HTERT RPE-1 (cell line): Measurements from ENCODE around the gene C16orf96.
"Not testable (repeated sequence)": the region's sequence is repeated elsewhere in the genome, so short reads cannot be mapped to it uniquely, and the experiment has no call there.

Experiments used
- in situ Hi-C: fragments of 300-500 bp; cut with MboI; formaldehyde crosslinking; loops from 4 replicates; pipeline ENCODE4 v1.14.3; 2020; ENCODE audit warnings: low sequenced_read_pairs

C16orf96 gene

DNA sequence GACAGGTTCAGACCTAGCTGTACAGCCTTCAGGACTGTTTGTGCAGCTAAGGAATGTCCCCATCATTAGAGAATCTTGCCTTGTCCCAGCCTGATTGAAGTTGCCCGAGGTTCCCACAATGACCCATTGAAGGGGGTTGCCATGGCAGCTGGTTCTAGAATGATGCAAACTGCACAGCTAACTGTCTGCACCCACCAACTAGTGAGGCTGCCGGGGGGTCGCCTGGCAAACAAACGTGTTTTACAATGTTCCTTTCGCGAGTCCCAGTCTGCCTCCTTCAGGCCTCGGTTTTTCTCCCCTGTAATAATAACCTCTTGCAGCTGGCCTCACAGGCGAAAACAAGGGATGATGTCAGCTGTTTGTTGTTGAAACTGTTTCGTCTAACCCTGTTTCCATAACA lies 5.5 kb downstream of the C16orf96 start:
- in situ Hi-C loops: no loop called here

DNA sequence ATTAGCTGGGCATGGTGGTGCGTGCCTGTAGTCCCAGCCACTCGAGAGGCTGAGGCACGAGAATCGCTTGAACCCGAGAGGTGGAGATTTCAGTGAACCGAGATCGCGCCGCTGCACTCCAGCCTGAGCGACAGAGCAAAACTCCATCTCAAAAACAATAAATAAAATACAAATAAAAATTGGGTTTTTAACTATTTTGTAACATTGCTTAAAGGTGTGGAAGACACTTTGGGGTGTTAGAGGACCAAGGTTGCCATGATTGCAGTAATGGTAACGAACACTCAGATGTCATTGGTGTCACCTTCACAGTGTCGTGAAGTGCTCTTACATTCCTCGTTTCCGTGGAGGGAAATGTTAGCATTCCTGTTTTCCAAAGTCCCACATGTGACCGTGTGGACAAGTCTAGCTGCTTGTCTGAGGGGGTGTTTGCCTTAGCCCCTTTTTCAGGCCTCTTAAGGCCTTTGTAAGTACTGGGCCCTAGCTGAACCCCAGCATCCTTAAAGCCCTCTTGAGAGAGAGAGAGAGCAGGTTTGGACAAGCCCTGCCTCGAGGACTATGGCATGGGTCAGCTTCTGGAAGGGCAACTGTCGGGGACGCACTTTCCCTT lies 8.6 kb downstream of the C16orf96 start:
- in situ Hi-C loops: no loop called here

DNA sequence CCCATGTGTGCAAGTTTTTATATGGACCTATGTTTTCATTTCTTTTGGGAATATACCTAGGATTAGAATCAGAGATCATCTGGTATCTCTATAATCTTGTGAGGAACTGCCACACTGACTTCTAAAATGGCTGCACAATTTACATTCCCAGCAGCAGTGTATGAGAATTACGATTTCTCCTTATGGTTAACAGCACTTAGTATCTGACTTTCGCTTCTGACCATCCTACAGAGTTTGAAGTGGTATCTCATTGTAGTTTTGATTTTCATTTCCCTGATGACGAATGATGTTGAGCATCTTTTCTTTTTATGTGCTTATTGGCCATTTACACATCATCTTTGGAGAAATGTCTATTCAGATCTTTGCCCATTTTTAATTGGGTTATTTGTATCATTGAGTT lies 10.0 kb downstream of the C16orf96 start:
- in situ Hi-C loops: no loop called here

DNA sequence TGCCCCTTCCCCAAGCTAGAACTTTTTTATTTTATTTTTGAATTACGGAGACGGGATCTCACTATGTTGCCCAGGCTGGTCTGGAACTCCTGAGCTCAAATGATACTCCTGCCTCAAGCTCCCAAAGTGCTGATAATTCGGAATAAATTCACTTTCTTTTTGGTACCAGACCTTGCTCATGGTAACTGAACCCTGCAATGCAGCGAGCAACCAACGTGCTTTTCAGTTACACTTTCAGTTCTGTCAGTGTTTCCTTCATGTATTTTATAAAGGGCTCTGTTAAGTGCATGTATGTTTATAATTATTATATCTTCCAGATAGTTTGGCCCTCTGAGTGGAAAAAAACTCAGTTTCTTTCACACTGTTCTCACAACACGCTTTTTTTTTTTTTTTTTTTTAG lies 13.9 kb downstream of the C16orf96 start:
- in situ Hi-C loops: no loop called here

DNA sequence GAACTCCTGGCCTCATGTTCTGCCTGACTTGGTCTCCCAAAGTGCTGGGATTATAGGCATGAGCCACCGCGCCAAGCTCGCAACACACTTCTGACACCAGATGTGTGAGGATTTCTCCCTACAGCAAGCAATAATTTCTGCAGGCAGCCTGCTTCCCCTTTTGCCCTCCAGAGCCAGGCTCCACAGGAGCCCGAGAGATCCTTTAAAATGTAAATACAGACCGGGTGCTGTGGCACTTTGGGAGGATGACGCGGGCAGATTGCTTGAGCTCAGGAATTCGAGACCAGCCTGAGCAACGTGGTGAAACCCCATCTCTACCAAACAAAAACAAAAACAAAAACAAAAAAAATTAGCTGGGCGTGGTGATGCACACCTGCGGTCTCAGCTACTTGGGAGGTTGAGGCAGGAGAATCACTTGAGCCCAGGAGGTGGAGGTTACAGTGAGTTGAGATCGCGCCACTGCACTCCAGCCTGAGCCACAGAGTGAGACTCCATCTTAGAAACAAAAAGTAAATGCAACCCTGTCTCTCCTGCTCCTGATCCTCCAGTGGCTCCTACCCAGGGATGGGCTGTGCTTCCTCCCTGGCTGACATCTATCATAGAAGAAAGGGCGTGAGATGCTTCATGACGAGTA lies 14.7 kb downstream of the C16orf96 start:
- in situ Hi-C loops: no loop called here

DNA sequence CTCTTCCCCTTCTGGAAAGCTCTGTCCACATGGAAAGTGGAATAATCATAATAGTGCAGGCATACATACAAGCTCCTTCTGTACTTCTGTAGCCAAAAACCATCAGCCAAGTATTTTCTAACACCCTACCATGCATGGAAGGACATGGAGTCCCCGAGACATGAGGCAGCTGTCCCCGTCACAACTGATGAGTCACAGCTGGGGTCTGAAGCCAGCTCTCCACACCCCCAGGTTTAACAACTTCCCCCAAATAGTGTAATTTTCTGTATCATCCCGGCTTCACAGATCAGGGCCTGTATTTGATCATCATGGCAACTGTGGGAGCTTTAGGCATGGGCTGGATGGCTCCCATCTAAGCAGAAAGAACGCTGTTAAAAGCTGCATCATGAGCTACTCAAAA lies 16.6 kb downstream of the C16orf96 start:
- in situ Hi-C loops: no loop called here

DNA sequence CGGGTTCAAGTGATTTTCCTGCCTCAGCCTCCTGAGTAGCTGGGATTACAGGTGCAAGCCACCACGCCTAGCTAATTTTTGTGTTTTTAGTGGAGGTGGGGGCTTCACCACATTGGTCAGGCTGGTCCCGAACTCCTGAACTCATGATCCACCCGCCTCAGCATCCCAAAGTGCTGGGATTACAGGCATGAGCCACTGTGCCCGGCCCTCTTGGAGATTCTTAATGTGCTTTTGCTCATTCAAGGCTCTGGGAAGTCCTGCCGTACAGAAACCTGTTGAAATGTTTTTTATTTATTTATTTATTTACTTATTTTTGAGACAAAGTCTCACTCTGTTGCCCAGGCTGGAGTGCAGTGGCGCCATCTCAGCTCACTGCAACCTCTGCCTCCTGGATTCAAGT lies 17.8 kb downstream of the C16orf96 start:
- in situ Hi-C loops: not testable (repeated sequence)

DNA sequence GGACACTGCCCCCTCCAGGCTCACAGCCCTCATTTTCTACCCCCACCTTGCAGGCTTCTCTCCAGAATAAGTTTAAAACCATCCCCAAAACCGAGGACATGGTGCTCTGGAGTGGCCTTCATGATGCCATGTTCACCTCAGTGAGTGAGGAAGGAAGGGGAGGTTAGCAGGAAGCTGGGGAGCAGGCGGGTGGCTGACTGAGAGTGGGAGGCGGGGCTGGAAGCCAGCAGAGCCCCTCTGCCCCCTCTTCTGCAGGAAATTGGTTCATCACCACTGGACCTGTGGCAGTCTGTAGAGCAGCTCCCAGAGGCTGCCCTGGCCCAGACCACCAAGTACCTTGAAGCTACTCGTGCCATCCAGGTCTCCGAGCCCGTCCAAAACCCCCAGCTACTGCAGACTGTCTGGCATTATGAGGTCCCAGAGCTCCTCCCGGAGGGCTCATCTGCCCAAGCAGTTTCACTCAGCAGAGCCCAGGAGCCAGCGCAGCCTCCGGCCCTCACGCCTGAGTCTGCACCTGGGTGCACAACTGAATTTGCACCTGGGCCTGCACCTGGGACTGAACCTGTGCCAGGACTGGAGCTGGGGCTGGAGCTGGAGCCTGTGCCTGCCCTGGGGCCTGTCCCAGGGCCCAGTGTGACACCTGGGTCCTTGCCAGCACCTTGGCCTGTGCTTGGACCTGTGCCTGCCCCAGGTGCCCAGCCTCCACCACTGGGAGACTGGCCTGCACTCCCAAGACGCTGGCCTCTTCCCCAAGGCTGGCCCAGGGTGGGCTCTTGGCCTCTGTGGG lies 19.0 kb downstream of the C16orf96 start:
- in situ Hi-C loops: no loop called here

DNA sequence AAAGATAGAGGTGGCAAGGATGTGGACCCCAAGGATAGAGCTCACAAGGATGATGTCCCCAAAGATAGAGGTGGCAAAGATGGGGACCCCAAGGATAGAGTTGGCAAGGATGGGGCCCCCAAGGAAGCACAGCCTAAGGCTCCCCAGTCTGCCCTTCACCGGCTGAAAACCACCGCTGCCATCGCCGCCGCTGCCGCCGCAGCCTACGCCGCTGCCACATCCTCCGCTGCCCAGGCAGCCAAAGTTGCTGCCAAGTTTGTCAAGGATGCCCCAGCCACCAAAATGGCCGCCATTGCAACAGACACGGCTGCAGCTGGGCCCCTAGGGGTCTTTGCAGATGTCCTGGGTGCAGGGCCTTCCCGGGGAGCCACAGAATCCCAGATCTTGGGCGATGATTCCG lies 19.9 kb downstream of the C16orf96 start:
- in situ Hi-C loops: no loop called here

DNA sequence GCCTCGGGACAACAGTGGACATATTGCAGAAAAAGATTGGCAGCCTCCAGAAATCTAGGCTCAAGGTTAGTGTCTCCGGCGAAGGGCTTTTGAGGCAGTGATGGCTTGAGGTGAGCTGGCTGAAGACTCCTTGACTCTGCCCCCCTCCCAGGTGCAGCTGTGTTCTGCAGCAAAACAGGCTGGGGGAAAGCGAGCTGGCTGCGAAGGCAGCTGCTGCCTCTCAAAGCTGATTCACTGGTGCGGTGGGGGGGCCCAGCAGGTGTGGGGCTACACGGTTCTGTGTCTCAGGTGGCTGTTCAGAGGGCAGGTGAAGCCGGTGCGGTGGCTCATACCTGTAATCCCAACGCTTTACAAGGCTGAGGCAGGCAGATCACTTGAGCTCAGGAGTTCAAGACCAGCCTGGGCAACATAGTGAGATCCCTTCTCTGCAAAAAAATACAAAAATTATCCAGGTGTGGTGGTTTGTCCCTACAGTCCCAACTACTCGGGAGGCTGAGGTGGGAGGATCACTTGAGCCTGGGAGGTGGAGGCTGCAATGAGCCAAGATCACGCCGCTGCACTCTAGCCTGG lies 22.9 kb downstream of the C16orf96 start:
- in situ Hi-C loops: no loop called here

DNA sequence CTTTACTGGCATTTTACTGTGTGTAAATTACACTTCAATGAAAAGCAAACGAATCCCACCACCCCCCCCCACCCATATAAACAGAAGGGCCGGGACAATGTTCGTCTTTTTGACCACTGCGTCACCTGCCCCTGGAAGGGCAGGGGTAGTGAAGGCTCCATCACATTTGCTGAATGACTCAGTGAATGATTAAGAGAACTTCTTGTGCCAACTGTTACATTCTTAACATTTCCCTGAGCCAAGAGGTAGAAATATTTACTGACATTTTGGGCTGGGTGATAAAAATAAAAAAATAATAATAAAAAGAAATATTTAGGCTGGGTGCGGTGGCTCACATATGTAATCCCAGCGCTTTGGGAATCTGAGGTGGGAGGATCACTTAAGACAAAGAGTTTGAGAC lies 24.1 kb downstream of the C16orf96 start:
- in situ Hi-C loops: no loop called here

DNA sequence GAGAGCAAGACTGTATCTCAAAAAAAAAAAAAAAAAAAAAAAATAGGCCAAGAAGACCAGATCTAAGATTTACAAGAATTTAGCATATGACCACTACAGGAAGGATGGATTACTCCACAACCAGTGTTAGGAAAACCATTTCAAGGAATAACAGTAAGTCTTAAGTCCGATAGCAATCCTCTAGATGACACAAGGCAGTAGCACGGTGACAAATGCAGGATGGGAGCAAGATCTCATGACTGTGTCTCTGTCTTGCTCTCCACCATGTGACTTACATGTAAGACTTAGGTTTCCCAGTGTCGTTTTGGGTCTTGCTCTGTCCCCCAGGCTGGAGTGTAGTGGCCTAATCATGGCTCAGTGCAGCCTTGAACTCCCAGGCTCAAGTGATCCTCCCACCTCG lies 27.8 kb downstream of the C16orf96 start:
- in situ Hi-C loops: no loop called here

DNA sequence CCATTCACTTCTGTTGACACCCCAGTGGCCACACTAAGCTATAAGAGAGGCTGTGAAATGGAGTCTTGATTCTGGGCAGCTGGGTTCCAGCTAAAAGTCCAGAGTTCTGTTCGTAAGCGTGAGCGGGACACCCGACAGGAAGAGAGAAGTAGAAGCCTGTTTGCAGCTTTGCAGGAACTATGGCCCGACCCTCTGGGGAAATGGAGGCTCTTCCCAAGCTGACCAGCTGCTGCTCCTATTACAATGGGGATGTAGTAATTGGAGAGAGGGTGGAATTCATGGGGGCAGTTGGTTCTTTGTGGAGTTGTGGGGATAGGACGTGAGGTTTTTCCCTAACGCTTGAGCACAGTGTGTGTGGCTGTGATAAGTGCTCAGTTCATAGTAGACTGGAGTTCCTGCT lies 30.2 kb downstream of the C16orf96 start:
- in situ Hi-C loops: no loop called here

DNA sequence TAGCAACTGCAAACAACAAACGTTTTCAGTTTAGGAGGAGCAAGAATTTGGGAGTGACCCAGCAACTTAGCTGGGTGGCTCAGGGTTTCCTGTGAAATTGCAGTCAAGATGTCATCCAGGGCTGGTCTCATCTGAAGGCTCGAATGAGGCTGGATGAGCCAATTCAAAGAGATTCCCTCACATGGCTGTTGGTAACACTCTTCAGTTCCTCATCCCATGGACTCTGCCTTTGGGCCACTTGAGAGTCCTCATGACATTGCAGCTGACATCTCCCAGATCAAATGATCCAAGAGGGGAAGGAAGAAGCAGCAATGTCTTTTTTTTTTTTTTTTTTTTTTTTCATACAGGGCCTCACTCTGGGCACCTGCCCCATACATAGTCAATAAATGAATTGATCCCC lies 32.2 kb downstream of the C16orf96 start:
- in situ Hi-C loops: no loop called here

DNA sequence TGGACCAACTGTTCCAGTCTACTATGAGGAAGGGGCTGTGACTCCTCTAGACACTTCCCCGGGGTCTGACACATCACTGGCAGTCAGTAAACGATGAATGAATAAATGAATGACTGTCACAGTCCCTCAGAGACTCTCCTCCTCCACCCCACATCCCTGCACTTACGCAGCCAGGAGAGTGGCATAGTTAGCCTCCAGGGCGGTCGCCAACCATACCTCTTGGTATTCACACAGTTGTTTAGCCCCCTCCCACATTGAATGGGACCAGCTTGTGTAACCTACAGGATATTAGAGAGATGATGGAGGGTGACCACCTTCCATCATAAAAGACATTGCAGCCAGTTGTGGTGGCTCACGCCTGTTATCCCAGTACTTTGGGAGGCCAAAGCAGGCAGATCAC lies 32.8 kb downstream of the C16orf96 start:
- in situ Hi-C loops: no loop called here

DNA sequence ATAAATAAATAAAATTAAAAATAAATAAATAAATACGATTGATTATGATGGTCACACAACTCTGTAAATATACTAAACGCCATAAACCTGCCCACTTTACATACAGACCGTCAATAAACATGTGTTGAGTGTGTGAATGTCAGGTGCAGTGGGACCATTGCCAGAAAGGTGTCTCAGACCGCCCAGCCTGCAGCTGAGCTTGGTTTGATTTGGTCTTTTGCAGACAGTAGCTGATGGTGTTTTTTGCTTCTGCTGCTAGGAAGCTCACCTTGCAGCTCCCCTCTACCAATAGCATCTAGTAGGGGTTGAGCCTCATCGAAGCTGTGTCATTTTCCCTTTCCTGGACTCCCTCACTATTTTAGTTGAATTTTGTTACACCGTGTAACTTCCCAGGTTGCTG lies 35.1 kb downstream of the C16orf96 start:
- in situ Hi-C loops: no loop called here

DNA sequence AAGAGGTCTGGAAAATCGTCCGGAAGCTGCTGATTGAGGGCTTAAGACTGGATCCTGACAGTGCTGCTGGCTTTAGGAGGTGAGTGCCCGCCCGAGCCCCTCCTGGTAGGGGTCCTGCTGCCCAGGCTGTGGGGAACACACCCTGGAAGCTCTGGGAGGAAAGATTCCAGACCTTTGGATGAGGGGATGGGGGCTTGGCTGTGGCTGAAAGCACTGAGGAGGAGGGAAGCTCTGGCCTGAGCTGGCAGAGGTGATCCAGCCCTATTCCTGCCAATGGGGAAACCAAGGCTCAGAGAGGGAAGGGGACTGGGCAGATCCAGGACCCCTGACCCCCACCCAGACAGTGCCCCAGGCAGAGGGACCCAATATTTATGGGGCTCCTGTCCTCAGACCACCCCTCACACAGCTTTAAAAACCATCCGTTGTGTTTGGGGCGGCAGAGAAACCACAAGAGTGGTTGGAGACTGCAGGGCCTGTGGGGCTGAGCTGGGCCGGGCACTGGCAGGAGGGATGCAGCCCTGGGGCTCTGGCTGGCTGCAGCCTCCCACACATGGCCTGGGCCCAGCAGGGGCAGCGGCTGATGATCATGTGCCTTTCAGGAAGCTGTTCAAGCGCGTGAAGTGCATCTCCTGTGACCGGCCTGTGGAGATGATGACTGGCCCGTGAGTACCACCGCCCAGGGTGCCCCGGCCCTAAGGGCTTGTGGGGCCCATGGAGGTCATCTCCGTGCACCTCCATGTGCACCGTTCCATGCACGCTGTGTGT lies 35.7 kb downstream of the C16orf96 start:
- in situ Hi-C loops: no loop called here

DNA sequence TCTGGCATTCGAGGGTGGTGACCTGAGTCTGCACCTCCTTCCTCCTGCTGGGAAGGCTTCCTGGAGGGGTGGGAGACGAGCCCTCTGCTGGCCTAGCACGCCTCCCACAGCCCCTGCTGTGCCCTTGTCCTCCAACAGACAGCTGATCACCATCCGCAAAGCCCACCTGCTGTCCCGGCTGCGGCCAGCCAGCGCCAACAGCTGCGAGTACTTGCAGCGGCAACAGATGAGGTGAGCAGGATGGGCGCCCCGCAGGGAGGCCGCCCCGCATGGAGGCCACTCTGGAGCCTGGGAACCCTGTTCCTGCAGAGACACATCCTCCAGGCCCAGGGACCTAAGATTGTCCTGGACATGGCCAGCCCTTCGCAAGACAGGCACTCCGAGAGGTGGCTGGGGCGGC lies 36.9 kb downstream of the C16orf96 start:
- in situ Hi-C loops: no loop called here

DNA sequence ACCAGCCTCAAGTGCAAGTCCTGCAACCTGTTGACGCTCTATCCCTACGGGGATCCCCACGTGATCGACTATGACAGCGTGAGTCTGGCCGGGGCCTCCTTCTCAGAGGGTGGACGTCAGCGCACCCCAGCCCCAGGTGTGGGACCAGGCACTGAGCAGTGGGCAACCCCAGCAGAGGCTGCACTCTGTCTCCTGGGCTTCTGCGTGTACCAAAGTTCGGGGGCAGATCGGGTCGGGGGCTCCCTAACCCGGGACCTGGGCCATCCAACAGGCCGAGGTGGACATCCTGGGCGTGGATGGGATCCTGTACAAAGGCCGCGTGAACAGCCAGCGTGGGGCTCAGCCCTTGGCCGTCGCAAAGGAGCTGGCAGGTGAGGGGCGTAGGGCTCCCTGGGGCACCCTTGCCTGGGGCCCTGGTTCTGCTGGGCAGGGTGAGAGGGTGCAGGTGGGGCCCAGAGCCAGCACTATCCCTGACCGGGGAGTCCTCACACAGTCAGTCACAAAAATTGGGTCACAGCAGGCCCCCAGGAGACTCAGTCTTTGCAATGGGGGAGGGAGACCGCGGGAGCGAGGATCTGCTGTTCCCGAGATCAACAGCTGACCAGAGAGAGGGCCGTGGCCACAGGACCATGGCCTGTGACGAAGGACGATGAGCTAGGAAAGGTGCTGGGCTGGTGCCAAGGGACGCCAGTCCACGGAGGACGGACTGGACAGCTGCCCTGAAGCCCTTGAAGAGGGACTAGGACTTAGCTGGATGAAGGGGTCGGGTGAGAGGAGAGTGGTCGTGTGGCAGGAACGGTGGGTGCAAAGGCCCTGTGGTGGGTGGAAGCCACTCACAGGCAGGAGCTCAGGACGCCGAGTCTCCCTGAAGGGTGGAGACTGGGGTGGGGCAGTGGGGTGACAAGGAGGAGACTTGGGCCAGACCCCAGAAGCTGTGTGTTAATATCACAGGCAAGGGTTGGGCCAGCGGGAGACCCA lies 38.6 kb downstream of the C16orf96 start:
- in situ Hi-C loops: no loop called here

DNA sequence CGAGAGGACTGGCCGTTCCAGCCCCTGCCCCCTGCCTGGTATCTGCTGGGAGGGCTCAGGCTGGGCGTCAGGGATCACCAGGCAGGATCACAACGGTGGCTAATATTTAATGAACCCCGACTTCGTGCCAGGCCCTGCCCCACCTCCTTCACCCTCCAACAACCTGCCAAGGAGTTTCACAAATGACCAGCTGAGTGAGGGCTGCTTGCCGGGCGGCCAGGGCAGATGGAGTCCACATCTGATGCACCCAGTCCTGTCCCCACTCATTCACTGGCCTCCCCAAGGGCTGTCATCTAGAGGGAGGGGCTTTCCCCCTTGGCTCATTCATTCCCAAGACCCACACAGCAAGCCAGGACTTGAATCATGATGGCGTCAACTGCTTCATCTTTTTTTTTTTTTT lies 41.0 kb downstream of the C16orf96 start:
- in situ Hi-C loops: no loop called here
